Neural cell (in vitro differentiated cells): Measurements from ENCODE around the gene PTPRN2. TPM values are rescaled to one million over a fixed set of nuclear protein-coding genes. Genes with fewer than 3 reads are reported as not detected.

Source experiments
- H2AFZ ChIP-seq: fragments of 200-600, 300-800 bp; sonication (generic), shearing (Covaris generic); 2 replicates; pipeline ENCODE4 v1.6.0; 2014; ENCODE audit warnings: low read depth, mild to moderate bottlenecking, antibody characterized with exemption, low read length, moderate library complexity
- H3F3A ChIP-seq: fragments of 200-600 bp; shearing (Covaris generic); 2 replicates; pipeline ENCODE4 v1.6.1; 2016; ENCODE audit warnings: mild to moderate bottlenecking, moderate library complexity, mixed read lengths, antibody characterized with exemption, low read length; ENCODE audit not compliant: insufficient read depth, poor library complexity, severe bottlenecking
- H3K27ac ChIP-seq: fragments of 200-600, 300-800 bp; sonication (generic), shearing (Covaris generic); 2 replicates; pipeline ENCODE4 v1.5.1; 2014; ENCODE audit warnings: mild to moderate bottlenecking, low read length, moderate library complexity
- H3K27me3 ChIP-seq: fragments of 300-800, 200-600 bp; sonication (generic), shearing (Covaris generic); 2 replicates; pipeline ENCODE4 v1.6.0; 2014; ENCODE audit warnings: mild to moderate bottlenecking, low read depth, low read length, moderate library complexity; ENCODE audit not compliant: insufficient read depth
- H3K36me3 ChIP-seq: fragments of 300-800, 200-600 bp; sonication (generic), shearing (Covaris generic); 2 replicates; pipeline ENCODE4 v1.5.1; 2014; ENCODE audit warnings: mild to moderate bottlenecking, antibody characterized with exemption, low read length, moderate library complexity; ENCODE audit not compliant: insufficient read depth
- H3K4me2 ChIP-seq: fragments of 300-800, 200-600 bp; sonication (generic), shearing (Covaris generic); 2 replicates; pipeline ENCODE4 v1.6.0; 2014; ENCODE audit warnings: mild to moderate bottlenecking, low read length
- H3K4me3 ChIP-seq: fragments of 300-800, 200-600 bp; sonication (generic), shearing (Covaris generic); 2 replicates; pipeline ENCODE4 v1.5.1; 2014; ENCODE audit warnings: mild to moderate bottlenecking, low read length, moderate library complexity
- H3K79me2 ChIP-seq: fragments of 200-600 bp; shearing (Covaris generic); replicated peaks from 2 replicates; pipeline ENCODE4 v1.6.0; 2014; ENCODE audit warnings: mild to moderate bottlenecking, low read length, moderate library complexity; ENCODE audit not compliant: insufficient read depth
- H3K9ac ChIP-seq: fragments of 300-800, 200-600 bp; sonication (generic), shearing (Covaris generic); 2 replicates; pipeline ENCODE4 v1.6.1; 2016; ENCODE audit warnings: mild to moderate bottlenecking, low read length, mixed read lengths
- H3K9me2 ChIP-seq: fragments of 200-600 bp; shearing (Covaris generic); 2 replicates; pipeline ENCODE4 v1.6.1; 2016; ENCODE audit warnings: mild to moderate bottlenecking, low read length, mixed read lengths; ENCODE audit not compliant: insufficient read depth
- H3K9me3 ChIP-seq: fragments of 200-600, 300-800 bp; sonication (generic), shearing (Covaris generic); 2 replicates; pipeline ENCODE4 v1.6.1; 2016; ENCODE audit warnings: mild to moderate bottlenecking, mixed run types, low read length, moderate library complexity, mixed read lengths
- H4K20me1 ChIP-seq: fragments of 200-600 bp; shearing (Covaris generic); 2 replicates; pipeline ENCODE4 v1.6.1; 2016; ENCODE audit warnings: mild to moderate bottlenecking, mixed run types; ENCODE audit not compliant: insufficient read depth
- CTCF ChIP-seq: fragments of 450-650 bp; IDR thresholded peaks from 2 replicates; pipeline ENCODE4 v1.5.1; 2014; ENCODE audit warnings: antibody characterized with exemption, mild to moderate bottlenecking, moderate library complexity; ENCODE audit not compliant: poor library complexity, severe bottlenecking
- EP300 ChIP-seq: fragments of 450-650 bp; conservative IDR thresholded peaks from 2 replicates; pipeline ENCODE4 v1.6.1; 2014; ENCODE audit warnings: antibody characterized with exemption, mild to moderate bottlenecking, moderate library complexity; ENCODE audit not compliant: poor library complexity, severe bottlenecking
- EZH2 ChIP-seq: fragments of 200-600, 300-800 bp; shearing (Covaris generic), sonication (generic); IDR thresholded peaks from 2 replicates; pipeline ENCODE4 v1.6.1; 2014; ENCODE audit warnings: antibody characterized with exemption, low read length, borderline replicate concordance, mild to moderate bottlenecking; ENCODE audit not compliant: insufficient read depth, poor library complexity, severe bottlenecking
- MXI1 ChIP-seq: fragments of 450-650 bp; conservative IDR thresholded peaks from 2 replicates; pipeline ENCODE4 v1.6.1; 2014; ENCODE audit warnings: antibody characterized with exemption, mild to moderate bottlenecking; ENCODE audit not compliant: poor library complexity, severe bottlenecking
- POLR2AphosphoS5 ChIP-seq: IDR thresholded peaks from 2 replicates; pipeline ENCODE4 v1.6.1; 2012
- RAD21 ChIP-seq: fragments of 450-650 bp; conservative IDR thresholded peaks from 2 replicates; pipeline ENCODE4 v1.6.1; 2014; ENCODE audit warnings: antibody characterized with exemption, mild to moderate bottlenecking, moderate library complexity
- REST ChIP-seq: IDR thresholded peaks from 2 replicates; pipeline ENCODE4 v1.6.1; 2012; ENCODE audit warnings: borderline replicate concordance
- SMC3 ChIP-seq: fragments of 450-650 bp; conservative IDR thresholded peaks from 2 replicates; pipeline ENCODE4 v1.6.1; 2014; ENCODE audit warnings: antibody characterized with exemption, mild to moderate bottlenecking, moderate library complexity; ENCODE audit not compliant: poor library complexity
- TAF1 ChIP-seq: IDR thresholded peaks from 2 replicates; pipeline ENCODE4 v1.6.1; 2012; ENCODE audit warnings: low read depth
- polyA plus RNA-seq: library from polyadenylated mRNA; depleted of rRNA; stranded (reverse); fragments of >200 nt; gene quantifications from 2 replicates; pipeline ENCODE4 v1.2.3, GENCODE V29; 2014

The PTPRN2 gene
- polyA plus RNA-seq, 1 donor from 2014 or later: 31.0 TPM

DNA sequence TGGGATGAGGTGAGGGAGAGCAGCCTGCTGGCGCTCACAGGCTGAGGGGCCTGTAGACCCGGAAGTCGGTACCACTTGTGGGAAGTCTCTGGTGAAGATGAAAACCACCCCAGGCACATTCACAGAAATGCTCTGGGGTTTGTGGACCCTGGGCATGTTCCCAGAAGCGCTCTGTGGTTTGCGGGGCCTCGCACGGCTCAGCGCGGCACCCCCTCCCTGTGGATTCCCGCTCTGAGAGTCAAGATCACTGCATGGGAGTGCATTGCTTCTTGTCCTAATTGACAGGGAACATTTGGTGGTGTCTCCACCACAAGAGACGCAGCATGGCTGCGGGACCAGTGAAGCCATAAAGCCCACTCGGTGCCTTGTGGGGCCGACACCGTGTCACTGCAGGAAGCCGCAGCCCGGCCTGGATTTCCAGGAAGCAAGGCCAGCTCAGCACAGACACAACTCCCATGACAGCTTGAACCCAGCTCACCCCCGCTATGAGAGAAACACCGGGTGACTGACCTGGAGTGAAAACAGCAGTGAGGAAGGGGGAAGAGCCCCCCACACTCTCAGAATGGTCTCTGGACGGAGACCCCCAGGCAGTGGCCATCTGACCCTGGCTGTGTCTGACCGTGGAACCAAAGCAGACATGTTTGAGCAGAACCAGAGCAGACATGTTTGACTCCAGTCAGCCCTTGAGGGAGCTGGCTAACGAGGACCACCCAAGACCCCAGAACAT, 157.2 kb downstream of the PTPRN2 start:
- no peaks in the 10 kb centered on the region for H3F3A ChIP-seq
- no peaks in the 10 kb centered on the region for H3K9me3 ChIP-seq
- no peaks in the 10 kb centered on the region for H3K36me3 ChIP-seq
- no peak for TF ChIP-seq CTCF
- no peak for TF ChIP-seq RAD21
- TF ChIP-seq MXI1: no peak
- TF ChIP-seq REST: no peak
- TF ChIP-seq POLR2AphosphoS5: no peak
- TF ChIP-seq EP300: no peak
- TF ChIP-seq EZH2: no peak
- no peak for TF ChIP-seq SMC3
- TF ChIP-seq TAF1: no peak
- no peak overlapping the region for H3K4me2 ChIP-seq
- H3K27ac ChIP-seq: no peak overlapping the region
- no peaks in the 10 kb centered on the region for H3K9me2 ChIP-seq
- H3K9ac ChIP-seq: no peak overlapping the region
- H4K20me1 ChIP-seq: no peaks in the 10 kb centered on the region
- no peak overlapping the region for H2AFZ ChIP-seq
- H3K4me3 ChIP-seq: no peak overlapping the region
- no peaks in the 10 kb centered on the region for H3K79me2 ChIP-seq
- H3K27me3 ChIP-seq: no peaks in the 10 kb centered on the region

DNA sequence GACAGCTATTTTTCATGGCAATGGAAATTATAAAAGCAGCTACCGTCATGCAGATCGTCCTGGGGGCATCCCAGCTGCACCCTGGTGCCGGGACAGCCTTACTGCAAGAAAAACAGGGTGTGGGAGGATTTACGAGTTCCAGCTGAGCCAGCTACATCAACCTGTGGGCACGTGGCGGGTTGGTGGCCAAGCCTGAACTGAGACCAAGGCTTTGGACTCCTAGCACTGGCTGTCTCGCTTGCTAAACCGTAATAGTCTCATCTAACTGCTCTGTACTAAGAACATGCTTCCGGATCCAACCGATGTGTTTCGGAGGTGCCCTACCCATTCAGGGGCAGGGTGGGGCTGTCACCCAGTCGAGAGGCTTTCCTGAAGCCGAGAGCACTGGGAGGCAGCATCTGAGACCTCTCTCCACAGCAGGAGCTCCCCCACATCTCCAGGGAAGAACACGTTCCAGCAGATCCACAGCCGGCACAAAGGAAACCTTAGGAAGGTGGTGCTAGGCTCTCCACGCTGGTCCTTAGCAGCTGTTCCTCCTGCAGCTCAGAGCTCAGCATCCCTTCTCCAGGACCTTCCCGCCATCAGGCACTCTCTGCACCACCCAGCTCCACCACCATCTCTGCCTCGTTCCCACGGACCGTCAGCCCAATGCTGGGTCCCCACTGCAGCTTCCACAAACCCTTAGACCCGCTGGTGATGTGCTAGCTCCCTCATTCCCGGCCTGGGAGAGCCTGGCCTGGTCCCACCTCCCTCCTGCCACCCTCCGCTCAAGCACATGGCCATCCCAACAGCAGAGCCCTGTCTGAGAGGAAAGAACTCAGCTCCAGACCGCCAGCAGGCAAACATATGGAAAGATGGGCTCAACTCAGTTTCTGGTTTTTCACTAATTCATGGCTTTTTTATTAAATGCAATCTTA, 158.5 kb downstream of the PTPRN2 start:
- Histone ChIP-seq H3K4me2 (no peak overlapping the region), H3F3A (no peaks in the 10 kb centered on the region)

More for the DNA sequence above, 158.5 kb downstream of the PTPRN2 start:
- Histone ChIP-seq H2AFZ (no peak overlapping the region), H3K4me3 (no peak overlapping the region), H3K9me2 (no peaks in the 10 kb centered on the region), H3K27ac (no peak overlapping the region), H3K9ac (no peak overlapping the region), H3K36me3 (no peaks in the 10 kb centered on the region), H3K27me3 (no peaks in the 10 kb centered on the region), H3K9me3 (no peaks in the 10 kb centered on the region), H3K79me2 (no peaks in the 10 kb centered on the region), H4K20me1 (no peaks in the 10 kb centered on the region)
- no peak for TF ChIP-seq REST
- TF ChIP-seq EZH2: no peak
- no peak for TF ChIP-seq CTCF
- TF ChIP-seq POLR2AphosphoS5: no peak
- TF ChIP-seq EP300: no peak
- TF ChIP-seq RAD21: no peak
- TF ChIP-seq SMC3: no peak
- TF ChIP-seq MXI1: no peak
- TF ChIP-seq TAF1: no peak
